Measurements from ENCODE around the gene STATH.
"Not testable (repeated sequence)": the region's sequence is repeated elsewhere in the genome, so short reads cannot be mapped to it uniquely, and the experiment has no call there.

The STATH gene, protein sequence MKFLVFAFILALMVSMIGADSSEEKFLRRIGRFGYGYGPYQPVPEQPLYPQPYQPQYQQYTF

DNA sequence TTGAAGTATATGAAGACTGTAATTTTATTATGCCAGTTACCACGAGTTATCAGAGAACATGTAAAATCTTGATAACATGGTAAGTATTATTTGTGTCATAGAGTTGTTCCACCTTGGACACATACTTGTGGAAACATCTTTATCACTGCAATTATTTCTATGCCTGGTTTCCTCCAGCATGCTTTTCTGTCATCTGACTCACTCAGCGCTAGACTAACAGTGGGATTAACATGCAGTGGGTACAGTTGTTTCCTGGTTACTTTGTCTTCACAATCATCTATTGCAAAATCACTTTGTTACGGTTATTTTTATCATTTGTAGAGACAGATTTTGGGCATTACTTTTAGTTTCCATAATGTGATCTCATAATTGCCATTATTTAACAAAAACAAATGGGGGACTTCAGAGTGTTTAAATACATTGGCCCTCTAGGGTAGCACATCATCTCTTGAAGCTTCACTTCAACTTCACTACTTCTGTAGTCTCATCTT lies at the start of gene STATH:
STATH (plus strand) TSS at position 441 of the 491 bp plus-strand sequence. CDS start 2,472 bp downstream, outside the sequence.
- no peak for DNase-seq (ENCODE audit: low read depth)

DNA sequence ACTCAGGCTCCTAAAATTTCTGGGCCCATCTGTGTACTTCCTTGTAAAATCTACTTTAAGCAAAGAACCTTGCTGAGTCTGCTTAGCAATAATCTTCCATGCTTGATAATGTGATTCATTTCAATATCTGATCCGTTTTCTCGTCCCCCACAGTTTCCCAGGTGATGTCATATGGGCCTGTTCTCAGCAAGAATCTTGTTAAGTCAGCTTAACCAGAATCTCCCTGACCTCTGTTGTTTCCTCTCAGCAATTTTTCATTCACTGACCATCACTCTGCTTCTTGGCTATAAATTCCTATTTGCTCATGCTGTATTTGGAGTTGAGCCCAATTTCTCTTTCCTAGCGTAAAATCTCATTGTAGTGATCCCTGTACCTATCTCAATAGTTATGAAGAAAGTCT lies 44.2 kb upstream of the STATH start:
- DNase-seq (ENCODE audit: low read depth): no peak

DNA sequence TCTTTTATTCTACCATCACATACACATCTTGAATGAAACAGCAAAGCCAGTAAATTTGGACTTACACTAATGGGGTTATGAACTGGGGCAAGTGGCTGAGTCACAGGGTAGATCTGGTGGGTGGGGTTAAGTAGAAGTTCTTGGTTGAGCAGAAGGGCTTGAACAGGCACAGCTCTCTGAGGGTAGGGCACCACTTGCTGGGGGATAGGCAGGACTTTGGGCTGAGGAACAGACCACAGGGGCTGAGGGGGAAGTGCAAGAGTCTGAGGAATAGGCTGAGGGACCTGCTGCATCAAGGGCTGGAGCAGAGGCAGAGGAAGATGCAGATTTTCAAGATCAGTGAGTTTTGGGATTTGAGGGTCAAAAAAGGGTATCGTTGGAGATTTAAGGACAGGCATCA lies 38.6 kb upstream of the STATH start:
- no peak for DNase-seq (ENCODE audit: low read depth)

DNA sequence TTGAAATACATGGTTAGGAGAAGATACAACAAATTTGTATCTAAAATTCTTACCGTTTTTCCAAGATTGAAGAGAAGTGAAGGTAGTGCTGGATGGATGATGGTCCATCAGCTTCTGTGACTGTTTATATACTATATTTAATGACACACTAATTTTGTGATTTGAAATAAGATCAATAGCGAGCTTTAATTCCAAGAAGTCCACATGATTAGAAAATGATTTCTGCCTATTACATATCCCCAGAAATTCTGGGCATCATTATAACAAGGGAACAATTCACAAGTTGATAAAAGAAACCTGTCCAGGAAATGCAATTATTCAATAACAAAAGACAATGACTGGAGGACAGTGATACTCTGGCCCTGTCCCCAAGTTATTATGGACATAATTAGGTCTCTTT lies 30.1 kb upstream of the STATH start, which contains the start of gene CSN2:
CSN2 (minus strand) TSS at position 101 of the 400 bp plus-strand sequence. CDS start 4,733 bp downstream, outside the sequence.
- DNase-seq (ENCODE audit: low read depth): no peak

DNA sequence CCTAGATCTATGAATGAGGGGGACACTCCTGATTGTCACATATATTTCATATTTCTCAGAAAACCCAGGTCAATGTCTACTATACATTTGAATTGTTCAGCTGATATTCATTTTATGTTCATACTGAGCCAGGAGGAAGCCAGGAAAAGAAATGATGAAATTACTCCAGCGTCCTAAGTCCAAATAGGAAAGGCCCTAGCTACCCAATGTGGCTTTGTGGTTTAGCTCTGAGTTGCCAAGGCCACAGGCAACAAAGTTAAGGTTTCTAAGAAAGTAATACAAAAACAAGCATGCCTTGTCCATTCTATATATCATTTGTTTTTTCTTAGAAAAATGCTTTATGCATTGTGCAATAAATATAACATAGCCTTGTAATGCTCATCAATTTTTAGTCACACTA lies 25.7 kb upstream of the STATH start:
- DNase-seq (ENCODE audit: low read depth): no peak

DNA sequence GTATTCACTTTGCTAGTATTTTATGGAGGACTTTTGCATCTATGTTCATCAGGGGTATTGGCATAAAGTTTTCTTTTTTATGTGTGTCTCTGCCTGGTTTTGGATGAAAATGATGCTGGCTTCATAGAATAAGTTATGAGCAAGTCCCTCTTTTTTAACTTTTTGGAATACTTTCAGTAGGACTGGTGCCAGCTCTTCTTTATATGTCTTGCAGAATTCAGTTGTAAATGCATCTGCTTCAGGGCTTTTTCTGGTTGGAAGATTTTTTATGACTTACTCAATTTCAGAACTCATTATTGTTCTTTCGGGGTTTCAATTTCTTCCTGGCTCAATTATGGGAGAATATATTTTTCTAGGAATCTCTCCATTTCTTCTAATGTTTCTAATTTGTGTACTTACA lies 21.1 kb upstream of the STATH start:
- no peak for DNase-seq (ENCODE audit: low read depth)

DNA sequence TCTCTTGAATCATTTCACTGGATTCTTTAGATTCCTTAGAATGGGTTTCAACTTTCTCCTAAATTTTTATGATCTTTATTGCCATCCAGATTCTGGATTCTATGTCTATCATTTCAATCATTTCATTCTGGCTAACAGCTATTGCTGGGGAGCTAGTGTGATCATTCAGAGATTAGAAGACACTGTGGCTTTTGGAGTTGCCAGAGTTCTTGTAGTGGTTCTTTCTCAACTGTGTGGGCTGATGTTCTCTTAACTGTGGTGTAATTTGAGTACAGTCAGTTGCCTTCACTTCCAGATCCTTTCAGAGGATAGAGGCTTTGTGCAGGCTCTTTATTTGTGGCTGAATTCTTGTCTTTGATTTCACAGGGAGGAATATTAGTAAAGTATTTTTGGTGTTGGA lies 18.2 kb upstream of the STATH start:
- no peak for DNase-seq (ENCODE audit: low read depth)

DNA sequence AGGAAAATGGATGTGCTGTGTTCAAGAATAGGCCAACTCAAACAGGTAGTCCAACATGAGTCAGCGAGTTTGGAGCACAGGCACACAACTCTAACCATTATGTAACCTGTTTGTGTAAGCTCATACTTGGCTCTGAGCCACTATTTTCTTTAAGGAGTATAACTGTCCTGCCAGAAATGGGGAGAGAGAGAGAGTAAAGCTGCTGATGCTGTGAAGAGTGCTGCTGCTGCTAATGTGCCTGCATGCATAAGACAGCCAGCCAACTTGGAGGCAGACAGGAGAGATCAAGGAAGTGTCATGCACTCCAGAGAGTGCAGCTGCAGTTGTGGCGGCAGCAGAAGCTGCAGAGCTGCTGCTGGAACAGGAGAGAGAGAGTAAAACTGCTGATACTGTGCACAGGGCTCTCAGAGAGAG lies 11.7 kb upstream of the STATH start:
- DNase-seq (ENCODE audit: low read depth): no peak

DNA sequence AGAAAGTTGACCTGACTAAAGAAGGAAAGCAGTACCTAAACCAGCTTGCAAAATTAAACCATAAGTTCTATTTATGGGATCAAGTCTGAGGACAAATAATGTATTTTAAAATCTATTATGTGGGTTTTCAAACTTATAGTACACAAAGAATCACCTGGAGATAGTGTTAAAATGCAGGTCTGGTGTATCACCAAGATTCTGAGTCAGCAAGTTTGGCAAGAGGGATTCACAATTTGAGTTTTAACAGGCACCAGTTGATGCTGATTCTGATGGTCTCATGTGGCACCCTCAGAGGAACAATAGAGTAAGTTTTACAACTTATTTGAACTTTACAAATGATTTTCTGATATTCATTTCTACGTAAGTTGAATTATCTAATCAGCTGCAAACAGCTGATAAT lies 9.1 kb upstream of the STATH start:
- no peak for DNase-seq (ENCODE audit: low read depth)

DNA sequence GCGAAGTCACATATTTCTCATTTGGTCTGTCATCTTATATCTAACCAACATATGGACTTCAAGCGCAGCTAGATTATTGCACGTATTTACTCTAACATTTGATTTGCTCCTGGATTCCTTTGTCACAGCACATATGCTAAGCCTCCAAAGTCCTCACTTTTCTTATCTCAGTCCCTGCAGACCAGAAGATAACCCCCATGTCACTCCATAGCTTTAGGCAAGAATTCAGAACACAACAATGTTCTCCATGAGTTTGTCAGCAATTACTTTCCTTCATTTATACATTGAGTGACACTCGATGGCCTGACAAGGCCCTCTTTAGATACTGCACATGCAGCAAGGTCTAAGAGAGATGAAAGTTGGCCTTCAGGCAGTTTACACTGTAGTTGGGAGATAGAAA lies 4.8 kb upstream of the STATH start:
- DNase-seq (ENCODE audit: low read depth): no peak

DNA sequence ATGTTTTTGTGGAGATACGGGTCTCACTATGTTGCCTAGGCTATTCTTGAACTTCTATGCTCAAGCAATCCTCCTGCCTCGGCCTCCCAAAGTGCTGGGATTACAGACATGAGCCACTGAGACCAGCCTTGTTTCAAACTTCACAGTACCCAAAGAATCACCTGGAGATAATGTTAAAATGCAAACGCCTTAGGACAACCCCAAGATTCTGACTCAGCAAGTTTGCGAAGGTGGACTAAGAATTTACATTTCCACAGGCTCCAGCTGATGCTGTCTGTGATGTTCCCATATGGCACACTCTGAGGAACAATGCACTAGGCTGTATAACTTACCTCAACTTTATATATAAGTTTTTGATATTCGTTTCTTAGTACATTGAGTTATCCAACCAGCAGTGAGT lies 984 bp upstream of the STATH start:
- DNase-seq (ENCODE audit: low read depth): no peak

DNA sequence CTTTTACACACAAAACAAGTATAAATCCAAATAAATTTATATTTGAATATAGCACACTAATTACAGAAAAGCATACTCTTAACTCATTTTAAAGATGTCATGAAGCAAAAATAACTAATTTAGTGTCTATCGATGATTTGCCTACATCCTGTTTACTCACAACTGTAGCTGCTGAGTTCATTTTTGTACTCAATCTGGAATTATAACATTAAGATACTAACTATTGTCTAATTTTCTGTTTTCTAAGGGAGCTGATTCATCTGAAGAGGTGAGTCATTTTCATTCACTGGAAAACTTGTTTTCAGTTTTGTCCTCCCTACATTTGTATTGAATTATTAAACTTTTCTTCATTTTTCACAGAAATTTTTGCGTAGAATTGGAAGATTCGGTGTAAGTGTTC lies 3.7 kb downstream of the STATH start:
- DNase-seq (ENCODE audit: low read depth): no peak

DNA sequence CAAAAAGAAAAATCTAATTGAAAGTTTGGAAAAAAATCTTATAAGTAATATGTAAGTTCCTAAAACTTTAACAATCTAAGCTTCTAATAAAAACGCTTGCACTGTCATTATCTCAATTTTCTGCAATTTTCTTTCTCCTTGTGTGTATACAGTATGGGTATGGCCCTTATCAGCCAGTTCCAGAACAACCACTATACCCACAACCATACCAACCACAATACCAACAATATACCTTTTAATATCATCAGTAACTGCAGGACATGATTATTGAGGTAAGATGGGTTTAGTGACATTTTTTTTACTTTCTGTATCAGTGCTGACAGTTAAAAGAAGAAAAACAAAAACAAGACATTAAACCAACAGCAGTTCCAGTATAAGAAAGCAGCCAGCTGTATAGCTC lies 4.9 kb downstream of the STATH start:
- no peak for DNase-seq (ENCODE audit: low read depth)

DNA sequence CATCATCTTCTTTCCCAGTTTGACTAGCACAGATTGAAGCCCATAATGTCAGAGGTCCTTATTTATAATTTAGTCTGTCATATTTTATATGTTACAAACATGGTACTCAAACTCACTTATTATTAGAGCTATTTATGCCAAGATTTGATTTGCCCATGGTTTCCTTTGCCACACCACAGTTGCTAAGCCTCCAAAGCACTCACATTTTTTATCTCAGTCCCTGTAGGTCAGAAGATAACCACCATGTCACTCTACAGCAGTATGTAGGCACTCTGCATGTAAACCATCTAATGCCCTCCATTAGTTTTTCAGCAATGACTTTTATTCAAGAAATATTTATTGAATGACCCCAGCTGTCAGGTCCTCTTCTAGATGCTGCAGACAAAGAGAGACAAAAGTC lies 6.7 kb downstream of the STATH start:
- no peak for DNase-seq (ENCODE audit: low read depth)

DNA sequence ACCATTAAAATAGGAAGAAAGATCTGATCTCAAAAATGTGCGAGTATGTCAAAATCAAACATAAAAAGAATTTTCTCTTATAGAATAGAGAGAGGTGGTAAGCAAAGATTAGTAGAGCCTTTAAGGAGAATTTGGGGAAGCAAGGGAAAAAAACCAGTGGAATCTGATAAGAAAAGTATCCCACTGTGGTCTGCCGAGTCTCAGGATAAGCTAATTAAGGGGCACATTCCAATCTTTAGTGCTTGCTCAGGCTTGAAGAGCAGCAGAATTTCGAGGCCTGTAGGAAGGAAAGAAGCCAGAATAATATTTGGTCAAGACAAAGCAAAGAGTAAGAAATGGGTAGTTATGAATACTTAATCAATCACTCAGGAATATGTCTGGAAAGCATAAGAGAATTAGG lies 13.0 kb downstream of the STATH start:
- DNase-seq (ENCODE audit: low read depth): no peak

DNA sequence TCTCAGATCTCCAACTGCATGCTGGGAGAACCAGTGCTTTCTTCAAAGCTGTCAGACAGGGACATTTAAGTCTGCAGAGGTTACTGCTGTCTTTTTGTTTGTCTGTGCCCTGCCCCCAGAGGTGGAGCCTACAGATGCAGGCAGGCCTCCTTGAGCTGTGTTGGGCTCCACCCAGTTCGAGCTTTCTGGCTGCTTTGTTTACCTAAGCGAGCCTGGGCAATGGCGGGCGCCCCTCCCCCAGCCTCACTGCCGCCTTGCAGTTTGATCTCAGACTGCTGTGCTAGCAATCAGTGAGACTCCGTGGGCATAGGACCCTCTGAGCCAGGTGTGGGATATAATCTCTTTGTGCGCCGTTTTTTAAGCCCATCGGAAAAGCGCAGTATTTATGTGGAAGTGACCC lies 23.2 kb downstream of the STATH start:
- DNase-seq (ENCODE audit: low read depth): not testable (repeated sequence)

DNA sequence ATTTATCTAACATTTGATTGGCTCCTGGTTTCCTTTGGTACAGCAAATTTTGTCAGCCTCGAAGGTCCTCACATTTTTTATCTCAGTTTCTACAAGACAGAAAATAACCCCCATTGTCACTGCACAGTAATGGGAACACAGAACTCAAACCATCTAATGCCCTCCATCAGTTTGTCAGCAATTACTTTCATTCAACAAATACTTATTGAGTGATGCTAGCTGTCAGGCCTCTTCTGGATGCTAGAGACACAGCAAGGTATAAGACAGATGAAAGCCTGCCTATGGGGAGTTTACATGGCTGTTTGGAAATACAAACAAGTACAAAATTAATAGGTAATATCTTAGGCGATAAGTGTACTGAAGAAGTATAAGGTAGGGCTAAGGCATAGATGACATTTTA lies 27.5 kb downstream of the STATH start:
- DNase-seq (ENCODE audit: low read depth): no peak

DNA sequence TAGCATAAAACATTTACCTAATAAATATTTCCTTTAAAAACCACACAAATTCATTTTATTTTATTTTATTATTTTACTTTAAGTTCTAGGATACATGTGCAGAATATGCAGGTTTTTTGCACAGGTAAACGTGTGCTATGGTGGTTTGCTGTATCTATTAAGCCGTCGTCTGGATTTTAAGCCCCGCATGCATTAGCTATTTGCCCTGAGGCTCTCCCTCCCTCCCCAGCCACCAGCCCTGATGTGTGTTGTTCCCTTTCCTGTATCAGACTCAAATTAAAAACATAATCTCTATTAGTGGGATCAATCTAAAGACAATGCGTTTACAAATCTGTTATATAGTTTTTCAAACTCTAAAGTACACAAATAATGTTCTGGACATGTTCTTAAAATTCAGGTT lies 31.2 kb downstream of the STATH start:
- DNase-seq (ENCODE audit: low read depth): no peak

DNA sequence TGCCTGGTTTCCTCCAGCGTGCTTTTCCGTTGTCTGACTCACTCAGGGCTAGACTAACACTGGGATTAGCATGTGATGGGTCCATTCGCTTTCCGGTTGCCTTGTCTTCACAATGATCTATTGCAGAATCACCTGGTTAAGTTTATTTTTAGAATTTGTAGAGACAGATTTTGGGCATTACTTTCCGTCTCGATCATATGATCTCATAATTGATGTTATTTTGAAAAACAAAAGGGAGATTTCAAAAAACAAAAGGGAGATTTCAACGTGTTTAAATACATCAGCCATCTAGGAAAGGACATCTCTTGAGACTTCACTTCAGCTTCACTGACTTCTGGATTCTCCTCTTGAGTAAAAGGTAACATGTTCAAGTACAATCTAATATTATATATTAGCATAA lies 32.4 kb downstream of the STATH start, which contains the start of gene HTN3:
HTN3 (plus strand) TSS at position 301 of the 400 bp plus-strand sequence. CDS start 2,282 bp downstream, outside the sequence.
- DNase-seq (ENCODE audit: low read depth): not testable (repeated sequence)

DNA sequence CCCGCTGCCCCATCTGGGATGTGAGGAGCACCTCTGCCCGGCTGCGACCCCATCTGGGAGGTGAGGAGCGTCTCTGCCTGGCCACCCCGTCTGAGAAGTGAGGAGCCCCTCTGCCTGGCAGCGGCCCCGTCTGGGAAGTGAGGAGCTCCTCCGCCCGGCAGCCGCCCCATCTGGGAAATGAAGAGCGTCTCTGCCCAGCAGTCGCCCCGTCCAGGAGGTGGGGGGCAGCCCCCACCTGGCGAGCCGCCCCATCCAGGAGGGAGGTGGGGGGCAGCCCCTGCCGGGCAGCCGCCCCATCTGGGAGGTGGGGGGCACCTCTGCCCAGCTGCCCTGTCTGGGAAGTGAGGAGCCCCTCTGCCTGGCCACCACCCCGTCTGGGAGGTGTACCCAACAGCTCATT lies 41.8 kb downstream of the STATH start:
- not testable (repeated sequence) for DNase-seq (ENCODE audit: low read depth)

DNA sequence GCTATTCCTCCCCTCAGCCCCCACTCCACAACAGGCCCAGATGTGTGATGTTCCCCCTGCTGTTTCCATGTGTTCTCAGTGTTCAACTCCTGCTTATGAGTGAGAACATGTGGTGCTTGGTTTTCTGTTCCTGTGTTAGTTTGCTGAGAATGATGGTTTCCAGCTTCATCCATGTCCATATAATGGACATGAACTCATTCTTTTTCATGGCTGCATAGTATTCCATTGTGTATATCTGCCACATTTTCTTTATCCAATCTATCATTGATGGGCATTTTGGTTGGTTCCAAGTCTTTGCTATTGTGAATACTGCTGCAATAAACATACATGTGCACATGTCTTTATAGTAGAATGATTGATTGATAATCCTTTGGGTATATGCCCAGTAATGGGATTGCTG lies 44.2 kb downstream of the STATH start:
- not testable (repeated sequence) for DNase-seq (ENCODE audit: low read depth)

DNA sequence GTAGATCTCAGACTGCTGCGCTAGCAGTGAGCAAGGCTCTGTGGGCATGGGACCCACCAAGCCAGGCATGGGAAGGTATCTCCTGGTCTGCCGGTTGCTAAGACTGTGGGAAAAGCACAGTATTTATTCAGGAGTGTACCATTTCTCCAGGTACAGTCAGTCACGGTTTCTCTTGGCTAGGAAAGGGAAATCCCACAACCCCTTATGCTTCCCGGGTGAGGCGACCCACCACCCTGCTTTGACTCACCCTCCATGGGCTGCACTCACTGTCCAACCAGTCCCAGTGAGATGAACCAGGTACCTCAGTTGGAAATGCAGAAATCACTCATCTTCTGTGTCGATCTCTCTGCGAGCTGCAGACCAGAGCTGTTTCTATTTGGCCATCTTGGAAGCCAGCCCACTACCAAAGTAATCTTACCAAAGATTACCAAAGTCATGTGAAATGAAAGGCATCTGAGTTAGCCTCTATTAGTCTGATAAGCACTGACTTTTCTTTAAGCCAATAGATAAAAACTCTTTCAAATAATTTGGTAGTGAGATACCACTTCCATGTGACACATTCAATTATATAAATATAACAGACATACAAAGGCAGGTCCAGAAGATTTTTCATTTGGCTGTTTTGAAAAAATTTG lies 46.0 kb downstream of the STATH start:
- no peak for DNase-seq (ENCODE audit: low read depth)

DNA sequence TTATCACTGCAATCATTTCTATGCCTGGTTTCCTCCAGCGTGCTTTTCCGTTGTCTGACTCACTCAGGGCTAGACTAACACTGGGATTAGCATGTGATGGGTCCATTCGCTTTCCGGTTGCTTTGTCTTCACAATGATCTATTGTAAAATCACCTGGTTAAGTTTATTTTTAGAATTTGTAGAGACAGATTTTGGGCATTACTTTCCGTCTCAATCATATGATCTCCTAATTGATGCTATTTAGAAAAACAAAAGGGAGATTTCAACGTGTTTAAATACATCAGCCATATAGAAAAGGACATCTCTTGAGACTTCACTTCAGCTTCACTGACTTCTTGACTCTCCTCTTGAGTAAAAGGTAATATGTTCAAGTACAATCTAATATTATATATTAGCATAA lies 54.4 kb downstream of the STATH start, which contains the start of gene HTN1:
HTN1 (plus strand) TSS at position 301 of the 400 bp plus-strand sequence. CDS start 2,639 bp downstream, outside the sequence.
- not testable (repeated sequence) for DNase-seq (ENCODE audit: low read depth)

All from stimulated activated CD8-positive, alpha-beta memory T cell treated with anti-CD3 and anti-CD28 coated beads, Interleukin-4, amount 100 ng/mL, for 24 hours (primary cell).